Tibial artery (tissue), 4 donors: ENCODE results near the gene VARS1.
"Not testable (repeated sequence)": the region's sequence is repeated elsewhere in the genome, so short reads cannot be mapped to it uniquely, and the experiment has no call there.

Experiments
- DNase-seq, 2 donors: peaks; one replicate each; pipeline ENCODE4 v3.0.0-alpha.2; 2019
- H3K27ac ChIP-seq, 2 donors: fragments of 200-600 bp; sonication (generic) in 1 of 2; 1 replicate in 1 of 2; 2 replicates in 1 of 2; pipeline ENCODE4 v1.5.1; 2018 to 2019; ENCODE audit warnings: mild to moderate bottlenecking in 1 of 2
- H3K27me3 ChIP-seq, 2 donors: fragments of 200-600 bp; sonication (generic) in 1 of 2; one replicate each; pipeline versions ENCODE4 v1.5.1 to v1.6.0; 2016 to 2019
- H3K36me3 ChIP-seq, 3 donors: fragments of 200-600 bp; sonication (generic) in 2 of 3; one replicate each; pipeline ENCODE4 v1.5.1; 2016 to 2019; ENCODE audit warnings: mild to moderate bottlenecking in 2 of 3
- H3K4me1 ChIP-seq, 4 donors: fragments of 200-600 bp; sonication (generic) in 2 of 4; 1 replicate in 3 of 4; 2 replicates in 1 of 4; pipeline ENCODE4 v1.5.1; 2016 to 2019
- H3K4me3 ChIP-seq, 2 donors: fragments of 200-600 bp; sonication (generic) in 1 of 2; 1 replicate in 1 of 2; 2 replicates in 1 of 2; pipeline ENCODE4 v1.5.1; 2018 to 2019; ENCODE audit warnings: mild to moderate bottlenecking in 2 of 2
- H3K9me3 ChIP-seq, 3 donors: fragments of 200-600 bp; sonication (generic) in 1 of 3; one replicate each; pipeline ENCODE4 v1.5.1; 2016 to 2019
- intact Hi-C: fragments of 100-400 bp; cut with DNase I; formaldehyde crosslinking; loops from one replicate; pipeline ENCODE4 v1.15.0; 2023; ENCODE audit warnings: low total_unique reads
- TF ChIP-seq, protein P1 (sequence below), 2 experiments: fragments of 200-600 bp in 1 of 2; fragments of 450-650 bp in 1 of 2; IDR thresholded peaks; one replicate each; pipeline ENCODE4 v1.5.1; 2017 to 2019; ENCODE audit warnings: antibody characterized with exemption in 2 of 2, mild to moderate bottlenecking in 1 of 2, moderate library complexity in 1 of 2

Gene VARS1

GRCh38 chr6:31795616-31796298 lies at the start of gene VARS1:
VARS1 (minus strand) TSS chr6:31795752; CDS start chr6:31795217, 535 bp downstream.
- TF ChIP-seq, protein P1, sequence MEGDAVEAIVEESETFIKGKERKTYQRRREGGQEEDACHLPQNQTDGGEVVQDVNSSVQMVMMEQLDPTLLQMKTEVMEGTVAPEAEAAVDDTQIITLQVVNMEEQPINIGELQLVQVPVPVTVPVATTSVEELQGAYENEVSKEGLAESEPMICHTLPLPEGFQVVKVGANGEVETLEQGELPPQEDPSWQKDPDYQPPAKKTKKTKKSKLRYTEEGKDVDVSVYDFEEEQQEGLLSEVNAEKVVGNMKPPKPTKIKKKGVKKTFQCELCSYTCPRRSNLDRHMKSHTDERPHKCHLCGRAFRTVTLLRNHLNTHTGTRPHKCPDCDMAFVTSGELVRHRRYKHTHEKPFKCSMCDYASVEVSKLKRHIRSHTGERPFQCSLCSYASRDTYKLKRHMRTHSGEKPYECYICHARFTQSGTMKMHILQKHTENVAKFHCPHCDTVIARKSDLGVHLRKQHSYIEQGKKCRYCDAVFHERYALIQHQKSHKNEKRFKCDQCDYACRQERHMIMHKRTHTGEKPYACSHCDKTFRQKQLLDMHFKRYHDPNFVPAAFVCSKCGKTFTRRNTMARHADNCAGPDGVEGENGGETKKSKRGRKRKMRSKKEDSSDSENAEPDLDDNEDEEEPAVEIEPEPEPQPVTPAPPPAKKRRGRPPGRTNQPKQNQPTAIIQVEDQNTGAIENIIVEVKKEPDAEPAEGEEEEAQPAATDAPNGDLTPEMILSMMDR (IDR thresholded peaks at IDR 0.05) = peak; percentile 84 to 95
- Histone ChIP-seq H3K9me3 (no peaks in the 10 kb centered on the region), H3K27me3 (no peaks in the 10 kb centered on the region), H3K27ac (peak within 1 kb of the TSS; percentile 89 to 93), H3K36me3 (peaks cover 0 to 34% (median 10%) of the 10 kb centered on the region in 3 donors), H3K4me3 (peak within 1 kb of the TSS; percentile 79 to 86), H3K4me1 (peaks cover 4 to 39% (median 23%) of the 10 kb centered on the region in 4 donors)
- DNase-seq = peak; percentile 87 to 96
- intact Hi-C loops = no loop called here

GRCh38 chr6:31844507-31844906 lies 49.0 kb upstream of the VARS1 start:
- TF ChIP-seq, protein P1 (IDR thresholded peaks at IDR 0.05) = no peak
- Histone ChIP-seq H3K36me3 (peaks cover 12 to 37% (median 23%) of the 10 kb centered on the region in 3 donors), H3K4me1 (no peaks in the 10 kb centered on the region), H3K9me3 (no peaks in the 10 kb centered on the region), H3K27ac (no peak overlapping the region), H3K27me3 (no peaks in the 10 kb centered on the region), H3K4me3 (no peak overlapping the region)
- intact Hi-C loops = no loop called here
- DNase-seq = no peak

DNA sequence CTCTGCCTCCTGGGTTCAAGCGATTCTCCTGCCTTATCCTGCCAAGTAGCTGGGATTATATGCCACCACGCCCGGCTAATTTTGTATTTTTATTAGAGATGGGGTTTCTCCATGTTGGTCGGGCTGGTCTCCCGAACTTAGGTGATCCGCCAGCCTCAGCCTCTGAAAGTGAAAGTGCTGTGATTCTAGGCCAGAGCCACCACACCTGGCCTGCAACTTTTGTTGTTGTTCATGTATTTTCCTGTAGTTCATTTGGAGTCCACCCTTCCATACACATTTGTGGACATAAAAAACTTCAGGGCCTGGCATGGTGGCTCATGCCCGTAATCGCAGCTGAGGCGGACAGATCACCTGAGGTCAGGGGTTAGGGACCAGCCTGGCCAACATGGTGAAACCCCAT lies 46.5 kb upstream of the VARS1 start:
- Histone ChIP-seq H3K9me3 (no peaks in the 10 kb centered on the region), H3K36me3 (peaks cover 35 to 61% (median 48%) of the 10 kb centered on the region in 3 donors), H3K27me3 (no peaks in the 10 kb centered on the region), H3K4me3 (no peak overlapping the region), H3K27ac (no peak overlapping the region), H3K4me1 (peaks cover 0 to 17% (median 16%) of the 10 kb centered on the region in 4 donors)
- TF ChIP-seq, protein P1 (IDR thresholded peaks at IDR 0.05) = no peak
- intact Hi-C loops = no loop called here
- DNase-seq = no peak

- intact Hi-C loops = loop anchor here (5.0 to 10.0 kb wide), 2 partner anchors 115 to 172 kb away; partner anchors contain the start of genes CSNK2B, DDAH2, LY6G5B and LY6G6C
- H3K36me3 ChIP-seq = peaks cover 40 to 63% (median 48%) of the 10 kb centered on the region in 3 donors
- not testable (repeated sequence) for DNase-seq
These were observed 44.2 kb upstream of the VARS1 start for GRCh38 chr6:31839779-31840126.

DNA sequence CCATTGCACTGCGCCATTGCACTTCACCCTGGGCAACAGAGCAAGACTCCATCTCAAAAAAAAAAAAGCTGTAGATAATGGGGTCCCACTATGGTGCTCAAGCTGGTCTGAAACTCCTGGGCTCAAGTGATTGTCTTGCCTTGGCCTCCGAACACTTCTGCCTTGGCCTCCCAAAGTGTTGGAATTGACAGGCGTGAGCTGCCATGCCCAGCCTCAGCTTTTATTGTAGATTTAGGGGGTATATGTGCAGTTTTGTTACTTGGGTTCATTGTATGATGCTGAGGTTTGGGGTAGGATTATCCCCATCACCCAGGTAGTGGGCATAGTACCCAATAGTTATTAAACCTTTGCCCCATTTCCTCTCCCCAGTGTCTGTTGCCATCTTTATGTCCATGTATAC lies 43.4 kb upstream of the VARS1 start:
- Histone ChIP-seq H3K4me1 (peaks cover 0 to 37% (median 33%) of the 10 kb centered on the region in 4 donors), H3K36me3 (peaks cover 40 to 59% (median 48%) of the 10 kb centered on the region in 3 donors), H3K27ac (no peak overlapping the region), H3K9me3 (no peaks in the 10 kb centered on the region), H3K4me3 (no peak overlapping the region), H3K27me3 (no peaks in the 10 kb centered on the region)
- intact Hi-C loops = loop anchor here (5.0 to 10.0 kb wide), 2 partner anchors 114 to 172 kb away; partner anchors contain the start of genes CSNK2B, DDAH2, LY6G5B and LY6G6C
- TF ChIP-seq, protein P1 (IDR thresholded peaks at IDR 0.05) = no peak
- no peak for DNase-seq

More at GRCh38 chr6:31839779-31840126, 44.2 kb upstream of the VARS1 start:
- H3K27ac ChIP-seq, H3K27me3 ChIP-seq, H3K9me3 ChIP-seq, H3K4me3 ChIP-seq: not testable (repeated sequence)
- peaks cover 0 to 35% (median 31%) of the 10 kb centered on the region in 4 donors for H3K4me1 ChIP-seq

GRCh38 chr6:31838114-31838553 lies 42.6 kb upstream of the VARS1 start:
- not testable (repeated sequence) for H3K9me3 ChIP-seq, DNase-seq, H3K27ac ChIP-seq, H3K27me3 ChIP-seq, H3K4me3 ChIP-seq
- peaks cover 0 to 43% (median 36%) of the 10 kb centered on the region in 4 donors for H3K4me1 ChIP-seq
- H3K36me3 ChIP-seq = peaks cover 40 to 54% (median 48%) of the 10 kb centered on the region in 3 donors
- intact Hi-C loops = loop anchor here (5.0 to 10.0 kb wide), 2 partner anchors 113 to 171 kb away; partner anchors contain the start of genes CSNK2B, DDAH2, LY6G5B and LY6G6C
